ENCODE results near the gene WNK3. TPM values are rescaled to one million over a fixed set of nuclear protein-coding genes. Genes with fewer than 3 reads are reported as not detected.

WNK3 gene
- total RNA-seq, 1 donor from 2014 or later: 0.73 TPM

GRCh38 chrX:54280466-54280865, 77.4 kb downstream of the WNK3 start:
- no peak for DNase-seq (ENCODE audit: missing footprints)
- intact Hi-C loops (cut with DNase I): loop anchor here (10.0 kb wide), 1 partner anchor 394 kb away; no protein-coding TSS in a partner anchor
- ATAC-seq: no peak

DNA sequence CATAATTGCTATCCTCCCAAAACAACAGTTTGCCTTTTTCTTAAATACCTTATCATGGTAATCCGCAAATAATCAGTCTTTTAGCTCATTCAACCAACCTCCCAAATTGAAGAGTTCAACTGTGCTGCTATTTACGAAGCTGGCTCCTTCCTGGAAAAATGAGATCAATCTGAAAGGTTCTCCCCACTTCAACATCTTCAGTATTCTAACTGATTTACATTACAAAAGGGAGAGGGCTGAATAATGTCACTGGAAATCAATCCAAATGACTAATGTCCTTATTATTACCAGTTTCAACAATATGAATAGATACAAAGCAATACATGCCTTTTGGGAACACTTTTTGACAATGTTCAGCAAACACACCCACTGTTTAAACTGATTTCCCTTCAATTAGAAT, 86.2 kb downstream of the WNK3 start:
- ATAC-seq (no peak), DNase-seq (ENCODE audit: missing footprints) (no peak)
- intact Hi-C loops (cut with DNase I): no loop called here

GRCh38 chrX:54248309-54248708, 109.5 kb downstream of the WNK3 start:
- intact Hi-C loops (cut with DNase I): loop anchor here (10.0 kb wide), 1 partner anchor 286 kb away; the partner anchor contains the start of gene GNL3L
- no peak for ATAC-seq

DNA sequence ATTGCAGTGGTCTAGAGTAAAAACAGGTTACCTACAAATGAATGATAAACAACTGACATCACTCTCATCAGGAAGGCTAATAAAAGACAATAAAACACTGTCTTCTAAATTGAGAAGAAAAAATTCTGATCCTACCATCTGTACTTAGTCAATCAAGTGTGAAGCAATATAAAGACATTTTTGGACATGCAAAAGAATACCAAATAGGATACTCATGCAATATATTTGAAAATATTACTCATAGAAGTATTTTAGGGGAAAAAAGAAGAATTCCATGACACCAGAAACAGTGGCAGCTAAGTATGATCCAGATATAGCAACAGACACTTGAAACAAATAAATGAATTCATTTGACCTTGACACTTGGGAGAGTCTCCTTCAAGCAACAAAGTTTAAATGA, 111.0 kb downstream of the WNK3 start:
- intact Hi-C loops (cut with DNase I): loop anchor here (10.0 kb wide), 1 partner anchor 288 kb away; the partner anchor contains the start of gene GNL3L
- ATAC-seq (no peak), DNase-seq (ENCODE audit: missing footprints) (no peak)

More at GRCh38 chrX:54248309-54248708, 109.5 kb downstream of the WNK3 start:
- DNase-seq (ENCODE audit: missing footprints): no peak

DNA sequence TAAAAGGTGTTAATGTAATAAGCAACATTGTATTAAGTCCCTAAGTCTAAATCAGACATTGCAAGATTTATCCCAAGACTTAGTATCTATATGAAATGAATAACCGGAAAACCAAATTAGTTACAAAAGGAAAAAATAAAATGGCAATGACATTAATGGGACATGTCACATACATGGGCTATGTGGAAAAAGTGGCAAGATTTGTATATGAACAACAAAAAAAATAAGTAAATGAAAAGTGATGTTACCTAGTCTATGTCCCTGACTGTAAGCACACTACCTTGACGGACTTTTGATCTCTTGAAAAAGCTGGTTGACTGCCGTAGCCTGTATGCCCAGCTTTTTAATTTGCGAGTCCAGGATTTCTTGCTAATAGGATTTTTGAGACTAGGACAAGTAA, 119.3 kb downstream of the WNK3 start:
- intact Hi-C loops (cut with DNase I): no loop called here
- ATAC-seq (no peak), DNase-seq (ENCODE audit: missing footprints) (no peak)

- intact Hi-C loops (cut with DNase I): no loop called here
- DNase-seq (ENCODE audit: missing footprints) (no peak), ATAC-seq (no peak)
Observed at GRCh38 chrX:54237014-54237413, 120.8 kb downstream of the WNK3 start.

GRCh38 chrX:54230435-54231148, 127.3 kb downstream of the WNK3 start:
- DNase-seq (ENCODE audit: missing footprints) (no peak), ATAC-seq (no peak)
- intact Hi-C loops (cut with DNase I): no loop called here

- ATAC-seq (no peak), DNase-seq (ENCODE audit: missing footprints) (no peak)
- intact Hi-C loops (cut with DNase I): no loop called here
Observed at GRCh38 chrX:54223581-54223980, 134.3 kb downstream of the WNK3 start.

GRCh38 chrX:54213603-54214002, 144.2 kb downstream of the WNK3 start:
- DNase-seq (ENCODE audit: missing footprints) (no peak), ATAC-seq (no peak)
- intact Hi-C loops (cut with DNase I): no loop called here

DNA sequence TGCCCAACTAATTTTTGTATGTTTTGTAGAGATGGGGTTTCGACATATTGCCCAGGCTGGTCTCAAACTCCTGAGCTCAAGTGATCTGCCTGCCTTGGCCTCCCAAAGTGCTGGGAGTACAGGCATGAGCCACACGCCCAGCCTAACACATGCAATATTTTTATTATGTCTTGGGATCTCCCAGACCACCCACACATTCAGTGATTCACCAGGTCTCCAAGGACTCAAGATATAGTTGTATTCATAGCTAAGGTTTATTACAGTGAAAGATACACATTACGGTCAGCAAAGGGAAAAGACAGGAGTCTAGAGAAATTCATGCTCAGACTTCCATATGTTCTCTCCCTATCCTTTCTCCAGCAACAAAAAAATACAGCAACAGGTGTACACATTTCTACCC, 149.3 kb downstream of the WNK3 start:
- intact Hi-C loops (cut with DNase I): no loop called here

DNA sequence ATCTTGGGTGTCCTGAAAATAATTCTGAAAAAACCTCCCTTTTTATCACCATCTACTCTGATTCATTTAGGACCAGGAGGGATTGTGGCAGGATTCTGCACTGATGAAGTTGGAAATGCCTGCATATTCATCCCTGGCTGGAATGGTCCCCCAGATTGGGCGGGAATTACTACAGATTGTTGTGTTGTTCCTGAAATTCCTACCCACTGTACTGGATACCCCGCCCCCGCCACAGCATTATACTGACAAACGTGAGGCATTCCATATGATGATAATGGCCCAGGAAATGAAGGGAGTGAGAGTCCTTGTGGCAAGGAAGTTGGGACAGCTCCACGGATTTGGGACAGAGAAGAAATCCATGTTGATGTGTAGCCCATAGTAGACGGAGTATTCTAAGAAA, 159.6 kb downstream of the WNK3 start:
- no peak for ATAC-seq
- DNase-seq (ENCODE audit: missing footprints): no peak
- intact Hi-C loops (cut with DNase I): no loop called here

More for the DNA sequence above, 149.3 kb downstream of the WNK3 start:
- no peak for ATAC-seq
- DNase-seq (ENCODE audit: missing footprints): no peak

DNA sequence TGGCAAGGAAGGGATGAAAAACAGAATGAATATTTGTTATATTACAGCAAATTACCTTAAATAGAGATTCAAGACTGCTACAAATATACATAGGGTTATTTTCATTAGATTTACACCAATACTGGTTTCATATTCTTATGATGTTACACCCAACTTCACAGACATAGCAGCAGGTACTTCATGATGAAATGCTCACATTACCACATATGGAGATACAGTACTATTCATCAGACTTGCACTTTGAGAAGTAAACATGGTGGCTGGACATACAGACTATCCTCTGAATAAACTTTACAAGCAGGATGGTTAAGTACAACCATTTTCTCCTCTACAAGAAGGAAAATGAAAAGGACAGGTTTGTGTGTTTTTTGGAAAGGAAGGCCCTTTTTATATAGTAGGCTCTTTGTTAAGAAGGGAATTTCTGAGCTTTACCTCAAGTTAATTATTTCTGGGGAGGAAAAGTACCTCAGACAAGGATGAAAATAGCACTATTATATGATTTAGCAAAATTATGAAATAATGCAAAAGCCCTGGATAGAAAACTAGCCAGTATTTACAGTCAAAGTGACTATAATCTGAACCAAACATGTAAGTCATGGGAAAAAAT, 162.8 kb downstream of the WNK3 start:
- intact Hi-C loops (cut with DNase I): no loop called here
- ATAC-seq (no peak), DNase-seq (ENCODE audit: missing footprints) (no peak)

DNA sequence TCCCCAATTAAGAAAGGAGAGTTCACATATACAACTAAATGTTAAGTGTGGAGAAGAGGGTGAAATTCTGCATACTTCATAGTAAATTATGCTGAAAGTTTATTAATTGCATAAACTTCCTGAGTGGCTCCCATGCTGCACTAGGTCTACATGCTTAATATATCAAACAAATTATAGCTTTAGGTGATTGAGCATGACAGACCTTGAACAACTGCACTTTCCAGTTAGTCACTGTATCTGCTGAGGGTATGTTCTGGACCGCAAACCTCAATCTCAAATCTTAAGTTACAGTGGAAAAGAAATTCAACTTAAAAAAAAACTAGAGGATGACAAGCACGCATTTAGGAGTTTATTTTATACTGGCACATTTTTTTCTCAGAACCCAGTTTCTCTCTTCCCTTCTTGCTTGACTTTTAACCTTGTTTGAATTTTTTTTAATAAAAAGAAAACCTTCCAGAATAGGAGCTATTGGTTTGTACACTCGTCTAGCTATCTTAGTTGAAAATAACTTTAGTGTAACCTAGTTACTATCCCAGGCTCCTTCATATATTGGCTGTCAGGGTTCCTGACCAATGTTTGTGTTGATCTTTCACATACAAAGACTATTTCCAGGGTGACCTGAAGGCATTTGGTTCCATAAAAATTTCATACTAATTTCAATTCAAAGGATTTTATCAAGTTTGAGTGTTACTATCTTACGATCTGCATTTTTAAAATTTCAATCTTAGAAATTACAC, 164.6 kb downstream of the WNK3 start:
- intact Hi-C loops (cut with DNase I): no loop called here
- ATAC-seq: no peak
- no peak for DNase-seq (ENCODE audit: missing footprints)

- no peak for DNase-seq (ENCODE audit: missing footprints)
- no peak for ATAC-seq
- intact Hi-C loops (cut with DNase I): loop anchor here (5.0 kb wide), 1 partner anchor 142 kb away; the partner anchor contains the start of gene PHF8
Observed at GRCh38 chrX:54184474-54184873, 173.4 kb downstream of the WNK3 start.

DNA sequence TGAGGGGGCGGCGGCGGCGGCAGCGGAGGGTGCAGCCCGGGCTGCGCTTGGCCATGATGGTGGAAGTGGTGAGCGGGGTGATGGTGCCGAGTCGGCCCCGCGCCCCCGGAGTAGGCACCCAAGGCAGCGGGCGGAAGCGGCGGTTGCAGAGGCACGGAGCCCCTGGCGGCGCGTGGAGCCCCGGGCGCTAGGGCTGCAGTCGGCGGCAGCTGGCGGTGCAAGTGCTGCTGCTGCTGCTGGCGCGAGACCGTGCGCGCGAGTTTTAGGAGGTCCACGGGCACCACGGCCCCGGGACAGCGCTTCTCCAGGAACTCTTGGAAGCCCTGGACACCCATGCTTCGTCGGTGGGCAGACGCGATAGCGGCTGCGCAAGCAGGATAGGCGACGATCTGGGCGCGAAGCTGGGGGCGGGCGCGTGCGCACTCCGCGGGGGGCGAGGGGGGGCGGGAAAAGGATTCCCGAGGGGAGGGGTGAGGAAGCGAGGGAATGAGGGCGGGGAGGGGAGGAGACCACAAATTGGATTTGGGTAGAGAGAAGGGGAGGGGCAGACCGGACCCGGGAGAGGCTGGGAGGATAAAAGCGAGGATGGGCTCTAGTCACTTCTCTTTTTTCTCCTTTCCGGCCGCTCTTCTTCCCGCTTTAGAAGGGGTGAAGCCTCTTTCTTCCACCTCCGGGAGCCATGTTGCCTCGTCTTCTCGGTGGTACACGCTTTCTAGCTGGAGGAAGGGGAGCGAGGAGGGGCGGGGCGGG, 174.8 kb downstream of the WNK3 start, which contains the start of gene FAM120C:
FAM120C (minus strand) TSS at position 391 of the 750 bp plus-strand sequence; CDS start at position 335, 56 bp downstream.
- DNase-seq (ENCODE audit: missing footprints) (peak; percentile 71), ATAC-seq (peak; percentile 91)
- intact Hi-C loops (cut with DNase I): loop anchor here (5.0 kb wide), 1 partner anchor 141 kb away; the partner anchor contains the start of gene PHF8

GRCh38 chrX:54182194-54182863, 175.5 kb downstream of the WNK3 start:
- peak; percentile 82 for DNase-seq (ENCODE audit: missing footprints)
- intact Hi-C loops (cut with DNase I): loop anchor here (5.0 kb wide), 1 partner anchor 140 kb away; the partner anchor contains the start of gene PHF8

DNA sequence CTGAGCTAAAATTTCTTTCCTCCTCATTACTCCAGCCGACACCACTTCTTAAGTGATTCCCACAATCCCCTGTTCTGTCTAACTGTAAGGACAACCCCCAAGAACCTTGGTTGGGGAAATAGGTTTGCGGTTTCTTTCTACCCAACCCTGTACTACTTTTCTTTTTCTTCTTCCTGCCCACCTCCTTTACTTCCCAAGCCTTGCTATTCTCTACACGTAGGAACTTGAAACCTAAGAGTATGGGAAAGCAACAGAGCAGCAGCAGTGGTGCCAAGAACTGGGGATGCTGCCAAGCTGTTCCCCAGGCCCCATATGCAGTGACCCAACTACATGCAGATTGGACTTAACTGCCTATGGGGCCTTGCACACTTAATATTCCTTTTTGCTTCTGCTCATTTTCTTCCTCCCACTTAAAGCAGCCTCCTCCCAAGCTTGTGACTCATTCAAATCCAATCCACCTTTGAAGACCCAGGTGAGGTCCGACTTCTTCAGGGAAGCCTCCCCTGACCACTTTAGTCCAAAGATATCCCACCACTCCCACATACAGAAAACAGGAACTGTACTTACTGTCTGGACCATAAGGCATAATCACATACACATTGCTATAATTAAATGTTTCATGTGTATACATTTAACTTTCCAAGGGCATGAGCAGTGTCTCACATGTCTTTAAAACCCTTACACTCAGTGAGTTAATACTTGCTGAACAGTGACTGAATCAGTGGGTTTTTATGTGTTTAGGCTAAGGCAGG, 176.5 kb downstream of the WNK3 start:
- DNase-seq (ENCODE audit: missing footprints): no peak
- ATAC-seq: no peak
- intact Hi-C loops (cut with DNase I): loop anchor here (5.0 kb wide), 1 partner anchor 139 kb away; the partner anchor contains the start of gene PHF8

More at GRCh38 chrX:54182194-54182863, 175.5 kb downstream of the WNK3 start:
- ATAC-seq: peak; percentile 83

All from Right ventricle myocardium inferior (tissue), 1 donor.